ENCODE data around the gene KIF26B. TPM values are rescaled to one million over a fixed set of nuclear protein-coding genes. Genes with fewer than 3 reads are reported as not detected.

Gene KIF26B
- total RNA-seq, 2 experiments from 2014 or later: not detected

- POLR2A ChIA-PET: no interaction called here
Measured at GRCh38 chr1:245383396-245384330, 228.9 kb downstream of the KIF26B start.

GRCh38 chr1:245386297-245386971, 231.6 kb downstream of the KIF26B start:
- Histone ChIP-seq H3K9me3 (ENCODE audit: low read length) (no peaks in the 10 kb centered on the region), H3K4me1 (ENCODE audit: insufficient read depth, low read length, poor library complexity, severe bottlenecking) (no peaks in the 10 kb centered on the region), H3K79me2 (ENCODE audit: insufficient read depth, low read depth, low read length) (no peaks in the 10 kb centered on the region), H3K9me2 (ENCODE audit: insufficient read depth, low read length) (no peaks in the 10 kb centered on the region), H4K20me1 (ENCODE audit: insufficient read depth, low read length) (no peaks in the 10 kb centered on the region), H3K4me3 (ENCODE audit: low read depth, low read length, poor library complexity, severe bottlenecking) (no peak overlapping the region), H3K4me2 (ENCODE audit: low read length) (no peak overlapping the region), H3K27ac (ENCODE audit: low read depth, low read length, poor library complexity, severe bottlenecking) (no peak overlapping the region), H2AFZ (ENCODE audit: low read length) (no peak overlapping the region), H3K36me3 (ENCODE audit: insufficient read depth, low read length) (no peaks in the 10 kb centered on the region)
- no peak for TF ChIP-seq EZH2phosphoT487 (IDR thresholded peaks at IDR 0.05; ENCODE audit: borderline replicate concordance, low read depth, low read length)
- TF ChIP-seq CTCF (conservative IDR thresholded peaks at IDR 0.05; ENCODE audit: low read length): no peak
- DNase-seq (ENCODE audit: low spot score): no peak
- ChIA-PET CTCF (ENCODE audit: unreplicated experiment) (no interaction called here), POLR2A (no interaction called here)
- BruUV-seq (replicated peaks): no TSS peak
- intact Hi-C loops (cut with micrococcal nuclease; ENCODE audit: unreplicated experiment): no loop called here

More at GRCh38 chr1:245383396-245384330, 228.9 kb downstream of the KIF26B start:
- TF ChIP-seq EZH2phosphoT487 (IDR thresholded peaks at IDR 0.05; ENCODE audit: borderline replicate concordance, low read depth, low read length) (no peak), CTCF (conservative IDR thresholded peaks at IDR 0.05; ENCODE audit: low read length) (no peak)
- Histone ChIP-seq H3K27ac (ENCODE audit: low read depth, low read length, poor library complexity, severe bottlenecking) (no peak overlapping the region), H3K4me2 (ENCODE audit: low read length) (no peak overlapping the region), H3K4me1 (ENCODE audit: insufficient read depth, low read length, poor library complexity, severe bottlenecking) (no peaks in the 10 kb centered on the region), H3K9me2 (ENCODE audit: insufficient read depth, low read length) (no peaks in the 10 kb centered on the region), H3K4me3 (ENCODE audit: low read depth, low read length, poor library complexity, severe bottlenecking) (no peak overlapping the region), H2AFZ (ENCODE audit: low read length) (no peak overlapping the region), H4K20me1 (ENCODE audit: insufficient read depth, low read length) (no peaks in the 10 kb centered on the region), H3K36me3 (ENCODE audit: insufficient read depth, low read length) (no peaks in the 10 kb centered on the region), H3K79me2 (ENCODE audit: insufficient read depth, low read depth, low read length) (no peaks in the 10 kb centered on the region), H3K9me3 (ENCODE audit: low read length) (no peaks in the 10 kb centered on the region)
- CTCF ChIA-PET (ENCODE audit: unreplicated experiment): no interaction called here
- no TSS peak for BruUV-seq (replicated peaks)
- no peak for DNase-seq (ENCODE audit: low spot score)
- intact Hi-C loops (cut with micrococcal nuclease; ENCODE audit: unreplicated experiment): loop anchor here (5.0 kb wide), 1 partner anchor 226 kb away; no protein-coding TSS in a partner anchor

All from OCI-LY7 (cell line).